Measurements from ENCODE around the gene KDM4F.

The KDM4F gene

GRCh38 chr11:95088946-95089619 is 39.9 kb downstream of the KDM4F start:
- peak overlapping the region; percentile 26 to 96 (median 89) for H3K27ac ChIP-seq
- H3K4me3 ChIP-seq: peak overlapping the region; percentile 65 to 85 (median 78)

DNA sequence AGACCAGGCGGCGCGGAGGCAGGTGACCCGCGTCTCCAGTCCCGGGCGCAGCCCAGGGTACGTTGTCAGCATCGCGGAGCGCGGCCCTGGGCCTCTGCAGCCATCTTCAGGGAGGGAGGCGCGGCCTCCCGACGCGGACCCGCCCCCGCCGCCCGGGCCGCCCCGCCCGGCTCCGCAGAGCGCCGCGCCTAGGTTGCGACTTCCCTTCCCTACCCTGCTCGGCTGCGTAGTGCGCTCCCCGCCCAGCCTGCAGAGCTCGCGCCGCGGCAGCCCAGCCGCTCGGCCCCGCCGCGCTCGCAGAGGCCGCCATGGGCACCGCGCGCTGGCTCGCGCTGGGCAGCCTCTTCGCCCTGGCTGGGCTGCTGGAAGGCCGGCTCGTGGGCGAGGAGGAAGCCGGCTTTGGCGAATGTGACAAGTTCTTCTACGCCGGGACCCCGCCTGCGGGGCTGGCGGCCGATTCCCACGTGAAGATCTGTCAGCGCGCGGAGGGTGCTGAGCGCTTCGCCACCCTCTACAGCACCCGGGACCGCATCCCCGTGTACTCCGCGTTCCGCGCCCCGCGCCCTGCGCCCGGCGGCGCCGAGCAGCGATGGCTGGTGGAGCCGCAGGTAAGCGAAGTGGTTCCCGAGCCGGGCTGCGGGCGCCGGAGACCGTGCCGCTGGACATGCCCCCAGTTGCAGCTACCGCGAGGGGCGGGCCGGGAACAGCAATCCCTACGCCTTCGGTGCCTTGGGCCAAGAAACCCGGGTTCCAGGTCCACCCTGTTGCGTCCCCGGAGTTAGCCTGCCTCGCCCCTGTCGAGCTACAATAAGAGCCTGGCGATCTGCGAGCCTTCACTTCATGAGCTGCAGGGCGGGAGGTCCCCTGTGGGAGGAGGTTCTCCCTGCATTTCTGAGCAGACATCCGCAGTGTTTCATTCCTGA is 40.7 kb downstream of the KDM4F start, which contains the start of gene ENDOD1:
Gene ENDOD1, plus strand, starts transcription at position 227 of the 923 bp plus-strand sequence. Its CDS starts 82 bp downstream, at position 309.
- Histone ChIP-seq H3K4me3 (peak within 1 kb of the TSS; percentile 65 to 85 (median 78)), H3K27ac (peak within 1 kb of the TSS; percentile 42 to 96 (median 89))

DNA sequence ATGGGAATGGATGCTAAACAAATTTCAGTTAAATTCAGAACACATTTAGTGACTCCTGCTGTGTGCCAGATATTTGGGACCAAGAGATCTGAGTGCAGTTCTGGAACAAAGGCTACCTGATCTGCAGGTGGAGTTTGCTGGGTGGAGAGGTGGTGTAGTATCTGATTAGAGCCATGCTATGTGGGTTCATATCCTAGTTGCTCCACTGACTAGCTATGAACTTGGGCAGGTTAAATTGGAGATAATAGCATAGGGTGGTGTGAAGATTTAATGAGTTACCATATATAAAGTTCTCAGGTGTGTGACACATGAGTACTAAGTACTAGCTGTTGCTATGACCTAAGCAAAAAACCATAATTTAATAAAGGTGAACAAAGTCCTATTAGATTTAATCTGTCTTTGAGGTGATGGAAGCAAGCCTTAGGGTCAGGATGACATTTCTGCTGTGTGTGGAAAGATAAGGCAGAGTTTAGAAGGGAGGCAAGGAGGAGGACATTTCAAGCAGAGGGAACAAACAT is 42.5 kb downstream of the KDM4F start:
- Histone ChIP-seq H3K4me3 (no peak overlapping the region), H3K27ac (no peak overlapping the region)

DNA sequence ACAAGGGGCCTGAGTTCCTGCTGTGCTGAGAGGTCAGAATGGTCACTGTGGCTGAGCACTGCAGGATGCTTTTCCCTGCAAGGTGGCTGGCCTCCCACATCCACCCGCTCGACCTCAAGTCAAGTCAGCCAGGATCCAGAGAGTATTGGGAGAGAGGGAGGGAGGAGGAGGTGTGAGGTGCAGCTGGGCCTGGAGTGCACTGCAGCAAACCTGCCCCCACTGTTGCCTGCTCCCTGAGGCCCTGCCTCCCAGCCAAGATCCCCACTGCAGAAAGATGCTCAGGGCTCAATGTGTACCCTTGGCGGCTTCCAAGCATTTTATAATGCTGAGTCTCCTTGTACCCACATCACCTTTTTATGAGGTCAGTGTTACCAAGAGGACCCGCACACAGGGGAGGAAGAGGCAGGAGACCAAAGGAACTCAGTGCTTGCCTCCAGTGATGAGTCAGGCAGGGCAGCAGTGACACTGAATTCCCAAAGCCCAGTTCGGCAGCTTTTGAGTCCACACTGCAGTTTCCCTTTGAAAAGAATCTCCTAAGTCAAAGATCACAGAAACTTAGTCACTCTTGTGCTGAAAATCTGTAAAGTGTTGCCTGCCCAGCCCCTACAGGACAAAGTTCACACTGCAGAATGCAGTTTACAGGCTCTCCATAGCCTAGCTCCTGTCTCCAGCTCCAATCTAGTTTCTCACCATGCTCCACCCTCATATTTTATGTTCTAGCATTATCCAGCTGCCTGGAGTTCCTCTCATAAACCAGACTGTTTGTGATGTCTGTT is 43.5 kb downstream of the KDM4F start:
- Histone ChIP-seq H3K27ac (no peak overlapping the region), H3K4me3 (no peak overlapping the region)

GRCh38 chr11:95093548-95093947 is 44.3 kb downstream of the KDM4F start:
- Histone ChIP-seq H3K27ac (no peak overlapping the region), H3K4me3 (no peak overlapping the region)

GRCh38 chr11:95095858-95096587 is 46.8 kb downstream of the KDM4F start:
- H3K27ac ChIP-seq: peak overlapping the region in 2 of 21 experiments; percentile 9 to 40

GRCh38 chr11:95097209-95097608 is 48.0 kb downstream of the KDM4F start:
- Histone ChIP-seq H3K27ac (no peak overlapping the region), H3K4me3 (no peak overlapping the region)

More at GRCh38 chr11:95095858-95096587, 46.8 kb downstream of the KDM4F start:
- no peak overlapping the region for H3K4me3 ChIP-seq

- Histone ChIP-seq H3K27ac (no peak overlapping the region), H3K4me3 (no peak overlapping the region)
Measured at GRCh38 chr11:95098826-95099225, 49.6 kb downstream of the KDM4F start.

DNA sequence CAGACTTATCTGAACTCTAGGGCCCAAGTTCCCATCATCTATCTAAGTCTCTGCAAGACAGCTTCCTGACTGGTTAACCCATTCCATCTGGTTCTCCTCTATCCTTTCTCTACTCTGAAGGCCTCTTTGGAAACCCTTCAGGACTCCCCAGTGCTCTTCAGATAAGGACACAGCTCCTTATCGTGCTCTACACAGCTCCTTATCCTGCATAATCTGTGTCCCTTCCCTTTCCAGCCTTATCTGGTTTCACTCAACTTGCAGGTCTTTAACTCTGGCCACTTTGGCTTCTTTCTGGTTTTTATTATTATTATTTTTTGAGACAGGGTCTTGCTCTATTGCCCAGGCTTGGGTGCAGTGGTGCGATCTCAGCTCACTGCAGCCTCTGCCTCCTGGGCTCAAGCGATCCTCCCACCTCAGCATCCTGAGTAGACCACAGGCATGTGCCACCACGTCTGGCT is 51.0 kb downstream of the KDM4F start:
- H3K27ac ChIP-seq: no peak overlapping the region
- no peak overlapping the region for H3K4me3 ChIP-seq
